Measurements from ENCODE around the gene RASSF4. TPM values are rescaled to one million over a fixed set of nuclear protein-coding genes. Genes with fewer than 3 reads are reported as not detected.

RASSF4 gene
- total and polyA plus RNA-seq, 2 donors (not counting 3 experiments of a cell fraction or from before 2014, with no cell fraction given), result 7.6 to 8.2 TPM

- no peak overlapping the region for H3K27ac ChIP-seq (ENCODE audit: insufficient read depth, low read depth, low read length)
- FAIRE-seq (no peak), DNase-seq (ENCODE audit: low read depth, low spot score) (no peak)
- TF ChIP-seq JUN (IDR thresholded peaks at IDR 0.05; ENCODE audit: borderline replicate concordance, insufficient read depth, insufficient read length, low read depth), result no peak
- TF ChIP-seq POLR2AphosphoS5 (IDR thresholded peaks at IDR 0.05; ENCODE audit: insufficient read depth, low read depth, low read length), result no peak
- no peak for TF ChIP-seq FOS (IDR thresholded peaks at IDR 0.05; ENCODE audit: borderline replicate concordance, insufficient read depth, low read length)
- TF ChIP-seq EZH2 (IDR thresholded peaks at IDR 0.05; ENCODE audit: borderline replicate concordance, low read depth, low read length, severe bottlenecking), result no peak
- no peak overlapping the region for H3K4me3 ChIP-seq (replicated peaks in 1 of 3; ENCODE audit: insufficient read depth in 1 of 3, low read depth in 1 of 3, low read length in 3 of 3)
- H3K9ac ChIP-seq (replicated peaks; ENCODE audit: extremely low read depth, insufficient read depth, low read length), result no peak overlapping the region
- no peak overlapping the region for H2AFZ ChIP-seq (ENCODE audit: low read depth, low read length)
- peaks cover 2 to 5% of the 10 kb centered on the region in 2 experiments for H3K27me3 ChIP-seq (ENCODE audit: control insufficient read depth in 2 of 2, insufficient read depth in 2 of 2, low read length in 2 of 2)
- H3K79me2 ChIP-seq (ENCODE audit: control insufficient read depth, insufficient read depth, low read length), result no peaks in the 10 kb centered on the region
- no TSS peak for BruUV-seq (replicated peaks)
- H3K4me1 ChIP-seq (ENCODE audit: control insufficient read depth, extremely low read depth, insufficient read depth, low read length), result no peaks in the 10 kb centered on the region
- no peaks in the 10 kb centered on the region for H3K9me1 ChIP-seq (replicated peaks; ENCODE audit: control insufficient read depth, extremely low read depth, insufficient read depth, low read length)
- ChIA-PET POLR2A (no interaction called here), CTCF (no interaction called here)
- dilution Hi-C loops (cut with MboI; ENCODE audit: extremely low pct_ligation_motif_present, low sequenced_read_pairs), result no loop called here
- H4K20me1 ChIP-seq (replicated peaks; ENCODE audit: control insufficient read depth, extremely low read depth, insufficient read depth, low read length), result no peaks in the 10 kb centered on the region
- intact Hi-C loops (cut with micrococcal nuclease), result no loop called here
- no peaks in the 10 kb centered on the region for H3K9me3 ChIP-seq (replicated peaks; ENCODE audit: control insufficient read depth, insufficient read depth, low read length)
- no peaks in the 10 kb centered on the region for H3K36me3 ChIP-seq (ENCODE audit: control insufficient read depth in 2 of 2, extremely low read depth in 1 of 2, insufficient read depth in 2 of 2, low read length in 2 of 2)
- H3K4me2 ChIP-seq (ENCODE audit: insufficient read depth, low read length), result no peak overlapping the region
Measured at GRCh38 chr10:44937196-44938005, 22.2 kb upstream of the RASSF4 start.

- Histone ChIP-seq H3K27ac (ENCODE audit: insufficient read depth, low read depth, low read length) (no peak overlapping the region), H2AFZ (ENCODE audit: low read depth, low read length) (no peak overlapping the region), H3K9ac (replicated peaks; ENCODE audit: extremely low read depth, insufficient read depth, low read length) (no peak overlapping the region), H4K20me1 (replicated peaks; ENCODE audit: control insufficient read depth, extremely low read depth, insufficient read depth, low read length) (no peaks in the 10 kb centered on the region), H3K9me3 (replicated peaks; ENCODE audit: control insufficient read depth, insufficient read depth, low read length) (no peaks in the 10 kb centered on the region), H3K4me3 (replicated peaks in 1 of 3; ENCODE audit: insufficient read depth in 1 of 3, low read depth in 1 of 3, low read length in 3 of 3) (no peak overlapping the region), H3K4me2 (ENCODE audit: insufficient read depth, low read length) (no peak overlapping the region), H3K36me3 (ENCODE audit: control insufficient read depth in 2 of 2, extremely low read depth in 1 of 2, insufficient read depth in 2 of 2, low read length in 2 of 2) (no peaks in the 10 kb centered on the region), H3K4me1 (ENCODE audit: control insufficient read depth, extremely low read depth, insufficient read depth, low read length) (no peaks in the 10 kb centered on the region), H3K79me2 (ENCODE audit: control insufficient read depth, insufficient read depth, low read length) (no peaks in the 10 kb centered on the region), H3K9me1 (replicated peaks; ENCODE audit: control insufficient read depth, extremely low read depth, insufficient read depth, low read length) (no peaks in the 10 kb centered on the region), H3K27me3 (ENCODE audit: control insufficient read depth in 2 of 2, insufficient read depth in 2 of 2, low read length in 2 of 2) (peaks cover 2 to 7% of the 10 kb centered on the region in 2 experiments)
- TF ChIP-seq EZH2 (IDR thresholded peaks at IDR 0.05; ENCODE audit: borderline replicate concordance, low read depth, low read length, severe bottlenecking) (no peak), CTCF (IDR thresholded peaks at IDR 0.05; ENCODE audit: extremely low read depth in 1 of 2, insufficient read depth in 1 of 2, low read depth in 1 of 2, low read length in 2 of 2) (no peak), POLR2A (IDR thresholded peaks at IDR 0.05; ENCODE audit: low read depth, low read length) (no peak), POLR2AphosphoS5 (IDR thresholded peaks at IDR 0.05; ENCODE audit: insufficient read depth, low read depth, low read length) (no peak), MYC (IDR thresholded peaks at IDR 0.05; ENCODE audit: low read depth, low read length) (no peak), MAX (IDR thresholded peaks at IDR 0.05; ENCODE audit: insufficient read depth, insufficient read length) (no peak), JUN (IDR thresholded peaks at IDR 0.05; ENCODE audit: borderline replicate concordance, insufficient read depth, insufficient read length, low read depth) (no peak), GATA2 (IDR thresholded peaks at IDR 0.05; ENCODE audit: insufficient read depth, insufficient read length, low read depth, low read length) (no peak), FOS (IDR thresholded peaks at IDR 0.05; ENCODE audit: borderline replicate concordance, insufficient read depth, low read length) (no peak)
- FAIRE-seq (no peak), DNase-seq (ENCODE audit: low read depth, low spot score) (no peak)
- BruUV-seq (replicated peaks), result no TSS peak
- dilution Hi-C loops (cut with MboI; ENCODE audit: extremely low pct_ligation_motif_present, low sequenced_read_pairs), result no loop called here
- CTCF ChIA-PET, result no interaction called here
- intact Hi-C loops (cut with micrococcal nuclease), result no loop called here
- POLR2A ChIA-PET, result no interaction called here
Measured at GRCh38 chr10:44938956-44939355, 20.6 kb upstream of the RASSF4 start.
